GM19452 (cell line): ENCODE measurements around the gene PTGS1.
"Not testable (repeated sequence)": the region's sequence is repeated elsewhere in the genome, so short reads cannot be mapped to it uniquely, and the experiment has no call there.

Source experiments
- ATAC-seq: cut with Tn5 transposase; IDR thresholded peaks from one replicate; pipeline ENCODE4 v1.9.1; 2021; ENCODE audit not compliant: unreplicated experiment

The PTGS1 gene

GRCh38 chr9:122346478-122347347, 24.1 kb upstream of the PTGS1 start:
- ATAC-seq: no peak

DNA sequence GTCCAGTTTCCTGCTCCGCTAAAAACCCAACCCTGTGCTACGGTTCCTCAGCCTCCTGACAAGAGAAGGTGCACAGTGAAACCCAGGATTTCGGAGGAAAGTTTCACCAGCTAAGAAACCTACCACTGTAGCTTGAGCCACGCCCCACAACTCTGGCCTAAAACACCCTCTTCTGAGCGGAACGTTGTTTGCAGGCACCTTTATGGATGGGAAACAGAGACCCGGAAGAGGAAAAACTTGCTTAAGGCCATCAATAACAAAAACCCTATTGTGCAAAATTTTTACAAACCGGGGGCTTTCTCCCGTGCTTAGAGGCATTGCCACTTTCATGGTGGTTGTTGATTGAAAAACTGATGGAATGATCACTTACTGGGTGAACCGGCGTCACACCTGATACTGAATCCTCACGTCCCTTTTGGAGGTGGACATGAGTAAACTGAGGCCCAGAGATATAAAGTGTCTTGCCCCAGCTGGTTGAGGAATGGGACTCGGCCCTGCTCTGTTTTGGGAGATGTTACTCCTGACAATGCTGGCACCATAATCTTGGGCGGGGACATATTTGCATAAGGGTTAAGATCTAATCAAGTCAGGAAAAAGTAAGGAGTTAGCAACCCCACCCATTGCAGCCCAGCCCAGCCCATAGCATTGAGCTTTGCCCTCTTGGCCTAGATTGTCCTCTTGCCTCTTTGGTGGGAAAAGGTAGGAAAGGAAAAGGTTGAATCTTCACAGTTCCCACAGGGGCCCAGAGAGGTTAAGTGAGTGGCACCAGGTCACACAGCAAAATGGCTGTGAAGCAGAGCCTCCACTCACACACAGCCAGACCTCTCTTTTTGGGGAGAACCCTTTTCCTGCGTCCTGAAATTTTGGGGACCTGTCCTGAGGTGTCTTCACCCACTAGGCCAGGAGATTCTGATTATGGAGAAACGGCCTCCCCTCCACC, 23.2 kb upstream of the PTGS1 start:
- ATAC-seq: no peak

- no peak for ATAC-seq
These were observed 22.5 kb upstream of the PTGS1 start for GRCh38 chr9:122348288-122348777.

DNA sequence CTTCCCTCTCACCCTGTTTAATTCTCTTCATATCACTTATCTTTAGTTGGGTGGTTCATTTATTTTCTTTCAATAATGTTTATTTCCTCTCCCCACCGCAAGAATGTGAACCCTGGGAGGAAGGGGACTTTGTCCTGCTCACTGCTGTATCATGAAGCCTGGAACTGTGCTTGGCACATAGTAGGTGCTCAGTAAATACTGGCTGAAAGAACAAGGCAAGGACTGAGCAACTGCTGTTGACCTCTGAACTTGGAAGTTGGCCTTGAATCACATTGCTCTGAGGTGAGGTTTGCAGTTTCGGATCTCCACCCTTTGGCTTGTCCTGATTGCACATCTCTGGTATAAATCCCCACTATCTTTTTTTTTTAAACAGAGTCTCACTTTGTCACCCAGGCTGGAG, 22.0 kb upstream of the PTGS1 start:
- ATAC-seq: no peak

- no peak for ATAC-seq
These were observed 21.6 kb upstream of the PTGS1 start for GRCh38 chr9:122349201-122349600.

- peak; percentile 87 for ATAC-seq
These were observed 20.1 kb upstream of the PTGS1 start for GRCh38 chr9:122350577-122351355.

DNA sequence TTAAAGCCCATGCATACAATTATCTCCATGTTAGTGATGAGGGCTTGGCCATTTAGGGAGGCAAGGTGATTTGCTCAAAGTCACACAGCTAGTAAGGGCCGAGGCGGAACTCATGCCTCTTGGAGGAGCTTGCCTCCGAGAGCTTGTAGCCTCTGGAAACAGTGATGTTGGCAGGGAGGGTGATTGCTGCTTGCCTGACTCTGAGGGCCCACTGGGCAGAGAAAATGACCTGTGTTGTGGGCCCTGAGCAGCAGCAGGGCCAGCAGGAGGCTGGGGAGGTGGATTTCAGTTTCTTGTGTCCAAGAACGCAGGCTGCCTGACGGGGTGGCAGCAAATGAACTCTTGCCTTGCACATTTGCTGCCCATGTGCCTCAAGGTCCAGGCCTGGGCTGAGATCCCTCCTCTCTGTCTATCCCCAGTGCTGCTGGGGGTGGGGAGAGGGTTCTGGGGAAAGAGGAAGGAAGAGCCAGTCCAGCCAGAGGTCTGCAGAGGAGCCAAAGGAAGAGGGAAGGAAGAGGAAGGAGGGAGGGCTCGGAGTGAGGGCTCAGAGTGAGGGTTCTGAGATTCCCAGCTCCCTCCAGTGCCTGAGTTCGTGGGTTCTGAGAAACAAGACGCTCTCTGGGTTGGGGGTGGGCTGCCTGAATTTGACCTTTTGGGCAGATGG, 16.2 kb upstream of the PTGS1 start:
- no peak for ATAC-seq

DNA sequence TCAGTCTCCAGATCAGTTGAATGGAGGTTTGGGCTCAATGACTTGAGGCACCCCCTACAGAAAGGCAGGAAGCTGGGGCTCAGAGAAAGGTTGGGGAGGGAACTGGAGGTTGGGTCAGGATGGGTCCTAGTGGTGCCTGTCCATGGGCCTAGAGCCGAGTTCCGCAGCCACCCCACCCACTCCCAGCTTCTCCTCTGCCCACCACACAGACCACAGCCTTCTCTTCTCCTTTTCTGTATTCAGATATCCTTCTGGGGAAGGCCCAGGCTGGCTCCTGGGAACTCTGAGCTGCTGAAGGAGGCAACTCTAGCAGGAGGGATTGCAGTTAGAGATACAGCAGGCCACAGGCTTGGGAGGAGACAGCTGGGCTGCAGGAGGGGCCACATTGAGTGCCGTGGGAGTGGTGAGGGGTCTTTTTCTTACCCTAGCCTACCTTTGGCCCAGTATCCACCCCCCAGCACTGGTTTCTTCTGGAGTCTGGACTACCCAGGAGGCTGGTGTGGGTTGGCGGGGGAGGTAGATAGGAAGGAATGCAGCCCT, 15.4 kb upstream of the PTGS1 start:
- ATAC-seq: no peak

- ATAC-seq: no peak
These were observed 14.2 kb upstream of the PTGS1 start for GRCh38 chr9:122356627-122357026.

GRCh38 chr9:122360891-122361290, 9.9 kb upstream of the PTGS1 start:
- no peak for ATAC-seq

DNA sequence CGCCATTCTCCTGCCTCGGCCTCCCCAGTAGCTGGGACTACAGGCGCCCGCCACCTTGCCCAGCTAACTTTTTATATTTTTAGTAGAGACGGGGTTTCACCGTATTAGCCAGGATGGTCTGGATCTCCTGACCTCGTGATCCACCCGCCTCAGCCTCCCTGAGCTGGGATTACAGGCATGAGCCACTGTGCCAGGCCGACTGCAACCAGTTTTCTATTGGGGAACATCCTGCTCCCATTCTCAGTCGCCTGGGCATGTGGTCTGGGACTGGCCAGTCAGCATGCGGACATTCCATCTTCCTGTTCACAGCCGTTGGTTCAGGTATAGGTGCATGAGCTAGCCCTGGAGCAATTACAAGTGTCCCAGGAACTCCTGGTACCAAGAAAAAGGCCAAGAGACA, 7.7 kb upstream of the PTGS1 start:
- ATAC-seq: not testable (repeated sequence)

GRCh38 chr9:122364117-122364782, 6.6 kb upstream of the PTGS1 start:
- no peak for ATAC-seq

DNA sequence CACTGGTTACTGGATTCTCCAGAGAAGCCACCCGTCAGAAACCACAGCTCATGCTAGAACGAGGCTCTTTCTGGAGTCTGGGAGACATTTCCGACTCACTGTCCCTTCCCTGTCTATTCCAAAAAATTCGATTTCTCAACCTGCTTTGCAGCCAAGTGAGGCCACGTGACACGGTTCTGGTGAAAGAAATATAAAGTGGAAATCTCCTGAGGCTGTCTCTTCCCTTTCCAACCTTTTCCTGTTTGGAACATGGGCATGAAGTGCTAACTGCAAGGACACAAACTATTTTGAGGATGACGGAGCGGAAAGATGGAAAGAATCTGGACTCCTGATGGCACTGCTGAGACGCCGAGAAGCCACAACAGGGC, 6.1 kb upstream of the PTGS1 start:
- ATAC-seq: no peak

DNA sequence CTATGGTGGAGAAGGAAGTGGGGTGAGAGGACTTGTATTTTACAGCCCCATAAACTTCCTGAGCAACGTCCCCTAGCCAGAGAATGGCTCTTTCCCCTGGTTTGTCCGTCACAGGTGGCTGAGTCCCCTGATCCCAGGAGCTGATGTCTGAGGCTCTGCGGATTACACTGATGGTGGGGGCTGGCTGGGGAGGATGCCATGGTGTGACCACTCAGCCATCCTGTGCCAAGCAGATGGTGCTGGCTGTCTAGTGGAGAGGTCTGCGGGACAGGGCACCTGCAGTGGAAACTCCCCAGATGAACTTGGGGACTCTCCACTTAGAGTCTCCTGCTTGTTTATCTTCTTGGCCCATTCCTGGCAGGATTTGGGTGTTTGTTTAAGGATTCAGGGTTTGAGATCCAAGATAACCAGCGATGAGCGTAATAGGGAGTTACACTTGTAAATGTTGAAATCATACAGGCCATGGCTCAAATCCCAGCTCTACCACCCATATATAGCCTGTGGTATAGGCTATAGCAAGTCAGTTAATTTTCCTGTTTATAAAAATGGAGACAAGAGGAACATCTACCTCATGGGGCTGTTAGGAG, 4.7 kb upstream of the PTGS1 start:
- no peak for ATAC-seq

- no peak for ATAC-seq
These were observed 3.8 kb upstream of the PTGS1 start for GRCh38 chr9:122367065-122367464.

DNA sequence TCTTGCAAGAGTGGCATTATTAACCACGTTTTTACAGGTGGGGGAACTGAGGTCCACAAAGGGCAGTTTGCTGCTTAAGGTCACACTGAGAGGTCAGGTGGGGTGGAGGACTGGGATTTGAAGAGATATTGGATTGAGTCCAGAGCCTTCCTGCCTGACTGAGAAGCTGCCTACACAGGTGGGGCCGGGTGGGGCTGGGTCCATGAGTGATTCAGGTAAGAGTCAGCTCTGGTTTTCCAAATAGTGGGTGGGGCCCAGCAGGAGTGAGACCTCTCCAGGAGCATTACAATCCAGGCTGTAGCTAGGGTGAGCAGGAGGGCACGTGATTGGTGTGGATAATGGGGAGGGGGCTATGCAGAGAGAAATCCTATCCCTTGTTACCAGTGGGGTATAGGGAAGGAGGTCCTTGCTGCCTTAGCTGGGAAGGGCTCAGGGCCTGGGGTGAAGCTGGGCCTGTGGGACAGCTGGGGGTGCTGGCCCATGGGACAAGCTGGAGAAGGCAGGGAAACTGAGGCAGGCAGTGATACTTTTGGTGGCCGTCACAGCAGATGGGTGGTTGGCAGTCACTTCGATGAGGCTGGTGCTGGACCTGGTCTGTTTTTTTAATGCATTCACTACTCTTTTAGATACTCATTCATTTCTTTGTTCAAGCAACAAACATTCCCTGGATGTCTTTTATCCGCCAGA, 2.9 kb upstream of the PTGS1 start:
- ATAC-seq: no peak

GRCh38 chr9:122368642-122369041, 2.2 kb upstream of the PTGS1 start:
- ATAC-seq: no peak

GRCh38 chr9:122370303-122370702, 521 bp upstream of the PTGS1 start:
- ATAC-seq: peak; percentile 39

- ATAC-seq: no peak
These were observed 1.0 kb downstream of the PTGS1 start for GRCh38 chr9:122371846-122372245.
